NCI-H2081 (cell line): ENCODE results near the gene ADAM33.

Experiments
- DNase-seq, 2 experiments: peaks; one replicate each; lab custom pipeline; 2025; lab: John Stamatoyannopoulos, UW

The ADAM33 gene

DNA sequence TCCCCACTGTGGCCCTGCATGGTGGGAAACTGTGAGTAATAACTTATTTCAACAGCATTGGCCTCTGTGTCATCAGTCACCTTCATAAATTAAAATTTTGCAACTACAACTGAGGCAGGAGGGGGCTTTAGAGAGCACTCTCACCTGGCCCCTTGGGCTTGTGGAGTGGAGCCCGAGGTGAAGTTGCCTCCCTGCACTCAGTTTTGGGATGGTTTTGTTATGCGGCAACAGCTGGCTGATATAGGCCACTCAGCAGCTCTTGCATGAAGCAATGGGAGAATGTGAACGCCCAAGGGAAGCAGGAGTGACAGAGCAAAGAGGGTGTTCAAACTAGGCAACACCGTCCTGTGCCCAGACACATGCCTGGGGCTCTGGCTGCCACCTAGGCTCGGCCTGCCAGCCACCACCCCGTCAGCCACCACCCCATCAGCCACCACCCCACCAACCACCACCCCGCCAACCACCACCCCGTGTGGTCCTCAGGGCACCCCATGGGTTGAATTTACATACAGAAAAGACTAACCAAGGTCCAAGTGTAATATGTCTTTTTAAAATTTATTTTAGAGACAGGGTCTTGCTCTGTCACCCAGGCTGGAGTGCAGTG lies 14.3 kb downstream of the ADAM33 start:
- DNase-seq = no peak

DNA sequence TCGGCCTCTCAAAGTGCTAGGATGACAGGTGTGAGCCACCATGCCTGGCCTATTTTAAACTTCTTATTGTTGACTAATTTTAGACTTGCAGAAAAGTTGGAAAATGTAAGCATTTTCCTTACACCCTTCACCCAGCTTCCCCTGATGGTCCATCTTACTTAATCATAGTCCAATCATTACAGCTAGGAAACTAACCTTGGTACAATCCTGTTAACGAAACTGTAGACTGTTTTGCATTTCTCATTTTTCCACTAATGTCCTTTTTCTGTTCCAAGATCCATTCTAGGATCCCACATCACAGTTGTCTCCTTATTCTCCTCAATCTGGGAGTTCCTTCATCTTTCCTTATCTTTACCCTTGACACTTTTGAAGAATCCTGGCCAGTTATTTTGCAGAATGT lies 18.0 kb downstream of the ADAM33 start:
- DNase-seq = no peak

DNA sequence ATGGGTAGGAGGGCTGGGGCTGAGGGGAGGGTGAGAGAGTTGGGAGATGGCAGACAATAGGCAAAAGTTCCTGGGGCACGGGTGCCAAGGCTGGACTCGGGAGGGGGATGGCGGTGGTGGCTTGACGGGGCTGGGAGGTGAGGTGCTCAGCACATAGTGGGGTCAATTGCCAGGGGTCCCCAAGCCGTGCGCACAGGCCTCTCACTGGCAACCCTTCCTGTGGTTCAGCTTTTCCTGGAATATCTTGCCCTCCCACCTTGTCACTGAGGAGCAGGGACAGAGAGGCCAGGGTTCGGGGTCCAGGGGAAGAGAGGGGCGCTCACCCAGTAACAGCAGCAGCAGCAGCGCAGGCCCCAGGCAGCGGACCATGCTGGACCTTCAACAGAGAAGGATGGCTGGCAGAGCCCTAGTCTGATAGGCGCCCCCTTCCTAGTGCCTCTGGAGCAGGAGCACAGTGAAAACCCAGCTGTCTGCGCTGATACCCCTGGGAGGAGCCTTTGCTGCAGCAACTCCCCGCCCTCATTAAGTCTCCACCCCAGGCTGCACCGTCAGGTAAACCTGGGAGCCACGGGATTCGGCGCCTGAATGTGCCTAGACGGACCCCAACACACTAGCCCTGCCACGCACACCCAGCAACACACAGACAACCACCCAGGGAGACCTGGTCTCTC lies 18.6 kb downstream of the ADAM33 start, which contains the start of gene GFRA4:
Gene GFRA4, minus strand, starts transcription at position 369 of the 671 bp plus-strand sequence. Its CDS starts 0 bp downstream, at position 369.
- DNase-seq = no peak

DNA sequence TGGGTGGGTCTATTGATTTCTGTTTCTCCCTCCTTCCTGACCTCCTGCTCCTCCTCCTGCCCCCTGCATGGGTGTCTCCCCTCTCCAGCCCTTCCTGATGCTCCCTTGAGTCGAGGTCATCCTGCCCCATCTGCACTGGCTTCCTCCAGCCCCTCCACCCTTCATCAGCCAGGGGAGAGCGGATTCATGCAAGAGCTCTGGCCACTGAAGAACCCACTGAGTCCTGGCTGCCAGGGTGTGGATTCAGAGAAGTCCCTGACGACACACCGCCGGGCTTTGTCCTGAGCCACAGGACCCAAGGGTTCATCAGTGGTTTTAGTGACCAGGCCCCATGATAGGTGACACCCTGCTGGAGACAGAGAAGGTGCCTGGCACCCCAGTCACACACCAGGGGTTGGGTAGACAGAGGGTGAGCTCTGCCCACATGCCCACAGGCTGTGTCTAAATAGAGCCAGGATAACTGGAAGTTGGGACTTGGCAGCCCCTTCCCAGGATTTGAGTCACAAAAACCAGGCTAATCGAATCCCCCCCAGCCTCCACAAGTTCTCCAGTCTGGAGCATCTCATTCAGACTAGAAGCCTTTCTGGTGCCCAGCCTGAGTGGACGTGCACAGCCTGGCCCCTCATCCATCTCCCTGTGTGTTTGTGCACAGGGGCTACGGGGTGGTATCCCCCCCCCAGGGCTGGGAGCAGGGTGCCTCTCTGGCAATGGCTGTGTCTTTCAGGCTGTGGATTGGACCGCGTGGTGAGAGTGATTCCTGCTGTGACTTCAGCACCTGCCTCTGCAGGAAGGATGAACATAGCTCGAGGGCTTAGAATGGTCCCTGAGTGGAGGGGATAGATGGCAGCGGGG lies 19.8 kb downstream of the ADAM33 start:
- DNase-seq = no peak

DNA sequence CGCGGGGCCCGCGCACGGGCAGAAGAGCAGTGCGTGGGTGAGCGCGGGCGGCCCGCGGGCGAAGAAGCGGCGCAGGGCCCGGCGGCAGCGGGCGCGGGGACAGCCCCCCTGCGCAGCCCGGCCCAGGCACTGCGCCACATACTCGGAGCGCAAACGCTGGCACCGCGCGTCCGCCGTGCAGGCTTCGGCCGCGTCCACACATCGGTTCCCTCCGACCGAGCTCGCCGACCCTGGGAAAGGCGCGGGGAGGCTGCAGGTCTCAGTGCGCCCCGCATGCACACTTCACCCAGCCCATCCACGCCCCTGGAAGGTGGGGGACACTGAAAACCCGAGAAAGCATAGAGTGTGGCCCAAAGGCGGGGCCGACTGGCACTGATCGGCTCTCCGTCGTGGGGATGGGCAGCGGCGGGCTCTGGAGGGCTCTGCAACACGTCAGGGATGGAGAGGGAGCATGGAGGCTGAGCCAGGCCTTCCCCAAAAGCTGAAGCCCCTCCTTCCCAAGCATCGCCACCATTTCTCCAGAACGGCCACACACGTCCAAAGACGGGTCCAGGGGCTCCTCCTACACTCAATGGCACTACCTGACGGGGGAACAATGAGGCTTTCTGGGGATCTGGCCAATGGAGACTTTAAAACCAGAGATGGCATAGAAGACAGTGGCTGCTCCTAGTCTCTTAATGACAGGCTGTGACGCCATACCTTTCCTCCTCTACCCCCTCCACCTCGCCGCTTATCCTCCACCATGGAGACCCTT lies 20.6 kb downstream of the ADAM33 start:
- no peak for DNase-seq

DNA sequence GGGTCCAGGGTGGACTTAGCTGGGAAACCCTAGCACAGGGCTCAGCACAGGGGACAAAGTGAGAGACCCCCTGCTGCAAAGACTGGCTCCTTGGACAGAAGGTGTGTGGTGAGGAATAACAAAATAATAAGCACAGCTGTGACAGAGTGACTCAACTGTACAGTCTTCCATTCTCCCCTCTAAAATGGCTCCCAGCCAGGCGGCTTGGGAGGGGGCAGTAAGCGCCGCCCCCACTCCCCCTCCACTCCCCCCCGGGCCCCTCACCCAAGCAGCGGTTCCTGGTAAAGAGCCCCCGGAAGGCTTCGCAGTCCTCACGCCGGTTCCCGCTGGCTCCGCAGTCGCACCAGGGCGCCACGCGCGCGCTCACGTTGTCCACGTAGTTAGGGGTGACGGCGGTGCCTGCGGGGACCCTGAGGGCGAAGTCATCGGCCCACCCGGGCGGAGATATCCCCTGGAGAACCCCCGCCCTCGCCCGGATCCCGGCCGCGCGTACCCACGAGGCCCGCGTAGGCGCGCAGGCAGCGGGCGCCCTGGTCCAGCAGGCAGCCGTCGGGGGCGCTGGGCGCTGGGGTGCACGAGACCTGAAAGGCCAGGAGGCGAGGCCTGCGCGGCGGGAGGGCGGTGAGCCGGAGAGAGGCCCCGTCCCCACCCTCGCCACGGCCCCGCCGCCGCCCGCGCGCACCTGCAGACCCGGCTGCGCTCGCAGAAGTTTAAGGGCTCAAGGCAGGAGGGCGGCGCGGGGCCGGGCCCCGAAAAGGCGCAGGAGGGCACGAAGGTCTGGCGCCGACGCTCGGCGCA lies 21.3 kb downstream of the ADAM33 start:
- no peak for DNase-seq

DNA sequence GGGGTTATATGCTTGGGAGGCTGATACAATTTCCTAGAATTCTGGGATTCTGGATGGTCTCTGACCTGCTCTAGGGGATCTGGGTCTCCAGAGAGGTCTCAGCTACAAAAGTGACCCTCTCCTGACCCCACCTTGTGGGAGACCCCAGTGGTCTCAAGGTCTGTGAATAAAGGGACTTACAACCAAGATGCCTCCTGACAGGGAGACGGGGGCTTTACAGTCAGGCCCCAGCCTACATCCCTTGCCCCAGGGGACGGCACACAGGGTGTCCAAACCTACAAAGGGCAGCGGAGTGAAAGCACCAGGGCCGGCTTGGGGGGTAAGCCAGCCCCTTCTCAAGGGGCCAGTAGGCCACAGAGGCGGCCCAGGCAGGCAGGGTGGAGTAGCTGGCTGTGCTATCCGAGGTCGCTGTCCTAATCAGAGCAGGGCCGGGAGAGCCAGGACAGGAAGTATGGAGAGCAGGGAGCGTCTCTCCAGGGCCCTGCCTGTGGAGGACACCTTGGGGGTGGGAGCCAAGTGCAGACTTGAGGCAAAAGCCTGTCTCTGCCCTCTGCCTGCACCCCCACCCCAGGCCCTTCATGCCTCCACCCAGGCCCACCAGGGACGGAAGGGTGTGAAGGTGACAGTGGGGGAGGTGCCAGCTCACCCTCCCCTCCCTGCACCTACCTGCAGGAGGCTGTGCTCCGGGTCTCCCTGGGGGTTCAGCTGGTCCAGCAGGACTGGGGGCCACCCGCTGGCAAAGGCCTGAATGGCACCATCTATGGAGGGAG lies 22.1 kb downstream of the ADAM33 start:
- no peak for DNase-seq

DNA sequence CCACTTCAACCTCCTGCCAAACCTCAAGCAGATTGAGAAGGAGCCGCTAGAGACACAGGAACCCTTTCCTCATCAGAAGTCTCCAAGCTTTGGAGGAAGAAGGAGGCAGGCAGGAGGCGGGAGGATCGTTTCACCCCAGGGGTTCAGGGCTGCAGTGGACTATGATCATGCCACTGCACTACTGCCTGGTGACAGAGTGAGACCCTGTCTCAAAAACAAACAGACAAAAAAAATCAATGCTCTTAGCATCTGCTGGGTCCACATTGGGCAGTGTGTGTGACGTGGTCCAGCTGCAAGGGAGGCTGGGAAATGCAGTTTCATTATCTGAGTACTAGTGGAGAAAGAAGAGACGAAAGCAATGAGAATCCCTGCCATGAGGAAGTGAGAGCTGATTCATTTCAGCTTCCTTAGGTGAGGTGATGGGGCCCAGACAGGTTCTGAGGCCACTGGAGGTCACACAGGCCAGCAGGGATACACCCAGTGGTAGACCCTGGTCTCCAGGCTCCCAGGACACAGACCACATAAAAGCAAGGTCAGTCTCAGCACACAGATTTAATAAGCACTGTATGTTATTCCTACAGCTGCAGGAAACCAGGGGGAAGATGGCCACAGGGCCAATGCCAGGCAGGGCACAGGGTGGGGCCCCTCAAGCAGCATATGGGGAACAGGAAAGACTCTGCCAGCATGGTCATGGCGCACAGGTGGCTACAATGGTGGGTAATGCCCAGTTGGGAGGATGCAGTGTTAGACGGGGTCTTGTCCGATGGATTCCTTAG lies 22.9 kb downstream of the ADAM33 start:
- DNase-seq = no peak

DNA sequence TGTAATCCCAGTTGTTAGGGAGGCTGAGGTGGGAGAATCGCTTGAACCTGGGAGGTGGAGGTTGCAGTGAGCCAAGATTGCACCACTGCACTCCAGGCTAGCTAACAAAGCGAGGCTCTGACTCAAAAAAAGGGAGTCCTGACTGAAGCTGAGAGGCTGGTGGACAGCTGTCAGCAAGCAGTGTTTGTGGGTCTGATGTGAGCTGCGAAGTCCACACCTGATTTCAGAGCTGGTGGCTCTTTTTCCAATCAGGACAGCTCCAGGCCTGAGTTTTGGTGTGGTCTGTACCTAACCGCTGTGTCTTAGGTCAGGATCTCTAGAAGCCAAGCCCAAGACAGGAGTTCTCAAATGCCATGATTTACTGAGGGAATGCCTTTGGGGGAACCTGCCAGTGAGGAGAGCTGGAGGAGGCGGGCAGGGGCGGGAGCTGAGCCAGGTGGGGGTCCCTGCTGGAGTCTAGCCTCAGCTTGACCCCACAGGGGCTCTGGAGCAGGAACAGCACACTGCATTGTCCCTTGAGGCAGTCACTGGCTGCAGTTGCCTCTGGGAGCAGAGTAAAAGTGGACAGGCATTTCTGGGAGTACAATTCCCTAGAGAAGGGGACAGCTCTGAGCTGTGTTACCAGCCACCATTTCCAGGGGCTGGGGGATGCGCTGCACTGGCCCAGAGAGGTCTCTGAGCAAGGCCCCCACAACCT lies 23.6 kb downstream of the ADAM33 start:
- no peak for DNase-seq

DNA sequence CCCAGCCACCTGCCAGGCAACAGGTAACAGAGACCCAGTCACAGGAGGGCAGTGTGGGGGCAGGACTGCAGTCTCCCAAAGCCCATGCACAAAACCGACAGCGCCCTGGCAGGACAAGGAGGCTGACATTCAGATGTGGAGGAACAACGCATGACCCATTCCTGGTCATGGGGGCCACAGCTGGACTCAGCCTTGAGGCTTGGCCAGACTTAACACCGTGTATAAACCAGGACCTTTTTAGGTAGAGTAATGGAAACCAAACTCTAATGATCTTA lies 26.7 kb downstream of the ADAM33 start:
- no peak for DNase-seq

DNA sequence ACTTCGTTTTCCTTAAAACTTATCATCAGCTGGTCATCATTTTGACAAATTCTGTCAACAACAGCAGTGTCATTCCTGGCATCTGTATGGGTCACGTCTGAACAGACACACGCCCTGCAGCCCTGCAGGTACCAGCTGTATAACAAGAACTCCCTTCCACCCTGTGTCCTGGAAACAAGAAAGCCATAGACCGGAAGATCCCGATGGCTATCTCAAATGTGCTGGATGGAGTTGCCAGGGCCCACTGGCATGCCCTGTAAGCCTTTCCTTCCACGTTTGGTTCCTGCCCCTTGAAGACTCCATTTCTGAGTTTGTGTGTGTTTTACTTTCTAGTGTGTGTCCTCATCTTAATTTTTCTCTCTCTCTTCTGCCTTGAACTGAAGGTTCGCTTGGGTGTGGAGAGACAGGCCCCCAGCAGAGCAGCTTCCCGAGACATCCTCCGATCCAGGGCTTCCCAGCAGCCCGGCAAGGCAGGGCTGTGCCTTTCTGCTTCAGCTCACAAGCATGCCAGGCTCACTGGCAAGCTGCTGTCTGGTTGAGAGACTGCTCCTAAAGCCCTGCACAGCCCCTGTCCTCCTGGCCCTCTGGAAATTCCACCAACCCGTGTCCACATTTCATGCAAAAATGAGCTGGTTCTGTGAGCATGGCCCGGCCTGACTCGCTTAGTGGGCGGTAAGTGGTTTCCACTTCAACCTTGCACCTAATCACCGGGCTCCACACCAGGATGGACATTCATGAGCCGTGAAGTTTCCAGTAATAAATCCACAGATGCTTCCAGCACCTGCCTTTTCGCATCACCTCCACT lies 27.3 kb downstream of the ADAM33 start:
- DNase-seq = no peak

DNA sequence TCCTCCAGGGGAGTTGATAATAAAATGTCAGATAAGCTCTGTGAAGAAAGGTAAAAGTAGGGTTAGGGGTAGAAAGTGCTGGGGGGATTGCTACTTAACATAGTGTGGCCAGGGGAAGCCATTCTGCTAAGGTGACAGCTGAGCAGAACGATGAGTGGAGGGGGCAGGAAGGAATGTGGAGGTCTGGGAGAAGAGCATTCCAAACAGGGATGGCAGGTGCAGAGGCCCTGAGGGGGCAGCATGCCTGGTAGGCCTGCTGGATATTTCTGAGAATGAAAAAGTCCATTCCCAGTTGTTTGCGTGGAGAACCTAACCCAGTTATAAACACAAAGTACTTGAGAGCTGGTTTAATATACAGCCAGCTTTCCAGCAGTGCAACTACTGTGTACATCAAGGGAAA lies 27.9 kb downstream of the ADAM33 start:
- no peak for DNase-seq

DNA sequence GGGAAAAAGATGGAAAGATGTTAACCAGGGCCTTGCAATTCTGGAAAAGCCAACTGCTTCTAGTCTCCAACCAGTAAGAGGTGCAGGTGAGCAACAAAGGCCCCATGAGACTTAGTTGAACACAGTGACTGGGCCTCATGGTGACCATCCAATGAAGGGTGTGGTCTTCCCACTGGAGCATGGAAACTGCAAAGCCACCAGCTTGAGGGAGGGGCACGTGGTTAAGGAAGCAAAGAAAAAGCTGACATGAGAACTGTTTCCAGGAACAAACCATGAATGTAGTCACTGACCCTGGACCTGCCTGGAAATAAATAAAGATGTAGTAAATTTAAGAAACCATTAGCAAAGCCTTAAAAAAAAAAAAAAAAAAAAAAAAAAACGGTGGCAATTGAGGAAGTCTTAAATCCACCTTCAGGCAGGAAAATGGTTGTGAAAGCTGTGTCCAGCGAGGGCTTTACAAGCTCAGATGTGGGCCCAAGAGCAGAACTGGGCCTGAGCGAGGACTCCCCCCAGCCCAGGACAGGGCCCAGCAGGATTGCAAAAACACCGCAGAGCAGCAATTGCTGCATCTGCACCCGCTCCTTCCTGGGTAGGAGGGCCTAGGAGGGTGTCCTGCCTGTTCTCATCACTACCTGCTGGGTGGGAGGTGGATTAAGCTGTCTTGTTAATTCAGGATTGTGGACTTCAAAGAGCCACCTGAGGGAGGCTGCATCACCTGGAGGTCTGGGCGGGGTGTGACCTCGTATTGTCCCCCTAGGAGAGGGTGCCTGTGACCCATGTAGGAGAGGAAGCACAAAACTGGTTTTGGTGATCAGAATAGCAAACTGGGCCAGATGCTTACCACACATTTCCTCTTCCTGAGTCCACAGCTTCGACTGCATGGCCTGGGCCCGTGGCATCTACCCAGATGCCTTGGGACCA lies 28.9 kb downstream of the ADAM33 start:
- no peak for DNase-seq

DNA sequence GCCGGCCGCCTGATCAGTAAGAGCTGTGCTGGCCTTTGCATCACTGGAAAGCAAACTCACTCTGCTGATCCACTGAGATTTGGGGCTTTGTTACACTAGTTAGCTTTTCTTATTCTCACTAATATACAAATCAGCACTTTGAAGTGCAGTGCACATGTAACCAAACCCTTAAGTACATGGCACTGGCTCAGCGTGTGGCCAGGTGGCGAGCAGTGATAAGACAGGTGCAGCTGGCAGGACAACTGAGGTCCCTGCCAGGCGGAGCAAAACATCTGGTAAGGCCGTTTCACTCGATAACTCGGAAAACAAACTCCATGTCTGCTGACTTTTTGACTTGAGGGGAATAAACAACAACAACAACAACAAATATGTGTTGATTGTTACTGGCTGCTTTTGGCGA lies 29.6 kb downstream of the ADAM33 start:
- DNase-seq = no peak

DNA sequence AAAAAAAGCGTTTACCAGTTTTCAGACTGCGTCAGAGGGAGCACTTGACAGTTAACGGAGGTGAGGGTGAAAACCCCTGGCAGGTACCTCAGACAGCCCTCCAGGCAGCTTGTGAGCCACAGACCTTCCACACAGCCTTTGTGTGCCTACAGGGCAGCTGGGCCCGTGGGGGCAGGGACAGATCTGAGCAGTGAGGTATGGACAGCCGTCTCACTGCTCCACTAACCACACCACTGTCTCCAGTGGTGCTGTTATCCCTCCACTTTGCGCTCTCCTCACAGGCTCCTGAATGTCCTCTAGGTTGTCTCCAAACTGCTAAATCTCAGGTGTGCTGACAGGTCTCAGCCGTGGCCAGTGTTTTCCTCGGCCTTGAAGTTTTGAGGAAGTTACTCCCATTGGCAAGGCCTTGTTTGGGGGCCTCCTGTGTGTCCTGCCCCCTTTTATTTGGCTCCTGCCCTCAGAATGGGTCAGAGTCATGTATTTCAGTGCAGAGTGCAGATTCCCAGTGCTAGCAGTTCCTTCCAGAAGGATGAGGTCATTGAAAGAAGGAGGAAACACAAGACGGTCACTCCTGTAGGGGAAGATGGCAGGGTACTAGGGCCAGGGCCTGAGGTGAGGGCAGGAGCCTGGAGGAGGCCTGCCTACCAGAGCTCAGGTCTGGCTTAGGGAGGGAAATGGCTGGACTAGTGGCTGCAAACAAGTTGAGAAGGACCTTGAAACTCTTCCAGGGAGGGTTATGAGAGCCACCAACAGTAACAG lies 30.4 kb downstream of the ADAM33 start:
- no peak for DNase-seq

DNA sequence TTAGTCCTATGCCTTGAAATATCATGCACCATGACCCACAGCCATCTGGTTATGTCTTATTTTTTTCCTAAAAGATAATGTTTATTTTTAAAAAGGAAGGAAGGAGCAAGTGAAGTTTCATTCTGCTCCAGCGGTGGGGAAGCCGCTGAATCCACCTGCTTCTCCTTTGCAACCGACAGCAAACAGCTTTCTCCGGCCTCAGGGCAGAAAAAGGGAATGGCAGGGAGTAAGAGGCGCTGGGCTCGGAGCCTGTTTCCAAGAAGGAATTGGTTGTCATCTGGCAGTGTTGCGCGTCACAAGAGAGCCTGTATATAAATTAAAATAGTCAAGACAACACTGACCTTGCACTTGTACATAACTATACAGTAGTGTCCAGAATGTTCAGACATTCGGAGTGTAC lies 32.9 kb downstream of the ADAM33 start:
- DNase-seq = no peak

DNA sequence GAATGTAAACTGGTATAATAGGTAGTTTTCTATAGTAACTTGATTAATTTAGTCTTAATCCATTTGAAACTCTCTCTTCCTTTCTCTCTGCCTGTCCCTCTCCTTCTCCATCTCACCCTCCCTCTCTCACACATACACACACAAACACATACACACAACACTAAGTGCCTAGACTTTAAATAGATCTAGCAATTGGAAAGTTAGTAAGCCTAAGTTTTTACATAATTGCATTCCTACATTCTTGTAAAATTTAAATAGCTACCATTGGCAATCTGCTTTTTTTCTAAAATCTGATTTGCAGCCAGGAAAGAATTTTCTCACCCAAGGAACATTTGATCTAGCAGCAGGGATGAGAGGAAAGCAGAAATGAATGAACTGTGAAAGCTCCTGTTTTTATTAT lies 34.3 kb downstream of the ADAM33 start:
- DNase-seq = no peak
